ENCODE results near the gene PABPN1L. TPM values are rescaled to one million over a fixed set of nuclear protein-coding genes. Genes with fewer than 3 reads are reported as not detected.

Gene PABPN1L
- total and polyA plus RNA-seq, 12 donors = 0.22 to 3.3 (median 0.62) TPM; not detected in 4

- intact Hi-C loops (cut with DNase I) = no loop called here
- 66 to 96% (median 82%) methylated on average over 4 to 13 of the region's 13 CpGs for WGBS, 4 donors
These were observed 52.3 kb downstream of the PABPN1L start for GRCh38 chr16:88814144-88814502.

More at GRCh38 chr16:88814144-88814502, 52.3 kb downstream of the PABPN1L start:
- Histone ChIP-seq H3K27ac (no peak overlapping the region), H3K36me3 (replicated peaks in 1 of 2) (no peaks in the 10 kb centered on the region), H3K4me3 (no peak overlapping the region), H3K27me3 (no peaks in the 10 kb centered on the region), H3K4me1 (replicated peaks in 1 of 2) (peaks cover 23 to 30% of the 10 kb centered on the region in 2 donors), H3K9me3 (replicated peaks in 1 of 3) (no peaks in the 10 kb centered on the region)
- TF ChIP-seq CTCF (IDR thresholded peaks at IDR 0.05) (no peak), POLR2A (IDR thresholded peaks at IDR 0.05) (no peak)
- no peak for DNase-seq

Other genes starting within 250 kb of the PABPN1L start
- not detected for gene IL17C, start 228.1 kb downstream of the PABPN1L start, total RNA-seq
- gene IL17C, start 228.1 kb downstream of the PABPN1L start, polyA plus RNA-seq = not detected
- 100 to 1,000 TPM in 7 of 9 donors, 10 to 100 TPM in 2; 50.5 to 374 (median 136) TPM for gene CYBA, start 215.6 kb downstream of the PABPN1L start, total RNA-seq
- gene CYBA, start 215.6 kb downstream of the PABPN1L start, polyA plus RNA-seq = 100 to 1,000 TPM in 2 of 3 donors, 10 to 100 TPM in 1; 19.6 to 271 (median 258) TPM
- gene MVD, start 203.6 kb downstream of the PABPN1L start, total RNA-seq = 100 to 1,000 TPM in 2 of 9 donors, 10 to 100 TPM in 7; 25.6 to 293 (median 36.3) TPM
- 100 to 1,000 TPM in 1 of 3 donors, 10 to 100 TPM in 2; 60.7 to 257 (median 66.9) TPM for gene MVD, start 203.6 kb downstream of the PABPN1L start, polyA plus RNA-seq
- gene SNAI3, start 180.2 kb downstream of the PABPN1L start, total RNA-seq = 1 to 10 TPM in 1 of 9 donors, under 1 TPM in 6, not detected in 2; 0.06 to 1.7 (median 0.57) TPM
- 1 to 10 TPM in 1 of 3 donors, under 1 TPM in 2; 0.11 to 2.1 (median 0.44) TPM for gene SNAI3, start 180.2 kb downstream of the PABPN1L start, polyA plus RNA-seq
- 10 to 100 TPM in 8 of 9 donors, 1 to 10 TPM in 1; 8.7 to 40.6 (median 30.2) TPM for gene RNF166, start 160.3 kb downstream of the PABPN1L start, total RNA-seq
- 10 to 100 TPM in 2 of 3 donors, 1 to 10 TPM in 1; 3.0 to 86.3 (median 25.1) TPM for gene RNF166, start 160.3 kb downstream of the PABPN1L start, polyA plus RNA-seq
- gene CTU2, start 160.2 kb downstream of the PABPN1L start, total RNA-seq = 10 to 100 TPM in 5 of 9 donors, 1 to 10 TPM in 4; 7.9 to 24.7 (median 11.5) TPM
- 10 to 100 TPM in 2 of 3 donors, 1 to 10 TPM in 1; 3.6 to 43.8 (median 32.5) TPM for gene CTU2, start 160.2 kb downstream of the PABPN1L start, polyA plus RNA-seq
- 100 to 1,000 TPM in 2 of 9 donors, 10 to 100 TPM in 6, 1 to 10 TPM in 1; 7.9 to 119 (median 91.6) TPM for gene PIEZO1, start 81.4 kb downstream of the PABPN1L start, total RNA-seq
- gene PIEZO1, start 81.4 kb downstream of the PABPN1L start, polyA plus RNA-seq = 100 to 1,000 TPM in 2 of 3 donors, 10 to 100 TPM in 1; 16.6 to 327 (median 259) TPM
- gene CDT1, start 62.9 kb downstream of the PABPN1L start, total RNA-seq = 1 to 10 TPM in 7 of 9 donors, under 1 TPM in 1, not detected in 1; 0.52 to 5.7 (median 2.1) TPM
- under 1 TPM; 0.29 to 0.44 (median 0.40) TPM for gene CDT1, start 62.9 kb downstream of the PABPN1L start, polyA plus RNA-seq
- gene APRT, start 54.7 kb downstream of the PABPN1L start, total RNA-seq = 100 to 1,000 TPM; 145 to 297 (median 187) TPM
- 100 to 1,000 TPM; 116 to 227 (median 121) TPM for gene APRT, start 54.7 kb downstream of the PABPN1L start, polyA plus RNA-seq
- gene GALNS, start 9.7 kb downstream of the PABPN1L start, total RNA-seq = 10 to 100 TPM; 12.6 to 57.0 (median 35.9) TPM
- gene GALNS, start 9.7 kb downstream of the PABPN1L start, polyA plus RNA-seq = 10 to 100 TPM; 33.3 to 63.1 (median 37.2) TPM
- 100 to 1,000 TPM in 6 of 9 donors, 10 to 100 TPM in 3; 56.7 to 279 (median 121) TPM for gene TRAPPC2L, start 9.5 kb downstream of the PABPN1L start, total RNA-seq
- gene TRAPPC2L, start 9.5 kb downstream of the PABPN1L start, polyA plus RNA-seq = 100 to 1,000 TPM; 150 to 259 (median 250) TPM
- gene CBFA2T3, start 110.5 kb upstream of the PABPN1L start, total RNA-seq = 10 to 100 TPM in 1 of 9 donors, 1 to 10 TPM in 4, under 1 TPM in 4; 0.30 to 16.9 (median 1.5) TPM
- gene CBFA2T3, start 110.5 kb upstream of the PABPN1L start, polyA plus RNA-seq = 1 to 10 TPM; 1.0 to 5.3 (median 3.0) TPM
- gene ACSF3, start 227.2 kb upstream of the PABPN1L start, total RNA-seq = 10 to 100 TPM; 35.7 to 88.3 (median 55.8) TPM
- 10 to 100 TPM; 32.4 to 90.3 (median 82.1) TPM for gene ACSF3, start 227.2 kb upstream of the PABPN1L start, polyA plus RNA-seq

Measured in adrenal gland (tissue), 12 donors.